HG03135 (cell line): ENCODE results near the gene PATJ.

Source experiments
- ATAC-seq: cut with Tn5 transposase; IDR thresholded peaks from one replicate; pipeline ENCODE4 v1.9.1; 2021; ENCODE audit warnings: mild to moderate bottlenecking, moderate library complexity; ENCODE audit not compliant: unreplicated experiment

PATJ gene

GRCh38 chr1:62084310-62084890 is 342.1 kb downstream of the PATJ start:
- no peak for ATAC-seq

GRCh38 chr1:62088439-62088838 is 346.2 kb downstream of the PATJ start:
- no peak for ATAC-seq

- no peak for ATAC-seq
Observed at GRCh38 chr1:62089570-62089969, 347.3 kb downstream of the PATJ start.

DNA sequence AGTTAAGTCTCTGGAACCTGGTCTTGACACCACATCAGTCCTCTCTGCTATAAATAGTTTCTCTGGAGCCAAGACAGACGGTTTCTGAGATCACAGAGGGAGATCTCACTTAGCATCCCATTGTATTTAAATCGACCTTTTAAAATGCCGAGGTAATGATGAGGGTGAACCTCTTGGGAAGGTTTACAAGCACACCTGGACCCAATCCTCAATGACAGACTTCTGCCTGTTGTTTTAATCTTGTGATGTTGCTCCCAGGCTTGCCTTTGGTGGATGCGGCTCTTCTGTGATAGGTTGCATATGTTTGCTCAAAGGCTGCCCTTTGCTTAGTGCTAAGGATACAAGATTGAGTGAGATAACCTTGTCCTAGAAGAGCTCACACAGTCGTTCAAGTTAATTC is 347.7 kb downstream of the PATJ start:
- no peak for ATAC-seq

DNA sequence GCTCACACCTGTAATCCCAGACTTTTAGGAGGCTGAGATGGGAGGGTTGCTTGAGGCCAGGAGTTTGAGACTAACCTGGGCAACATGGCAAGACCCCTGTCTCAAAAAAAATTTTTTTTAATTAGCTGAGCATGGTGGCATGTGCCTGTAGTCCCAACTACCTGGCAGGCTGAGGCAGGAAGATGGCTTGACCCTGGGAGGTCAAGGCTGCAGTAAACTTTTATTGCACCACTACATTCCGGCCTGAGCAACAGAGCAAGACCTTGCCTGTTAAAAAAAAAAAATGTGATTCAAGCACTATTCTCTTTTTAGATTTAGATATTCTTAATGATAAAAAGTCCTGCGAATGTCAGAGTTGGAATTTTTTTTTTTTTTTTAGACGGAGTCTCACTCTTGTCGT is 349.8 kb downstream of the PATJ start:
- ATAC-seq = no peak

GRCh38 chr1:62093261-62093660 is 351.0 kb downstream of the PATJ start:
- ATAC-seq = no peak

GRCh38 chr1:62097464-62097863 is 355.2 kb downstream of the PATJ start:
- no peak for ATAC-seq

DNA sequence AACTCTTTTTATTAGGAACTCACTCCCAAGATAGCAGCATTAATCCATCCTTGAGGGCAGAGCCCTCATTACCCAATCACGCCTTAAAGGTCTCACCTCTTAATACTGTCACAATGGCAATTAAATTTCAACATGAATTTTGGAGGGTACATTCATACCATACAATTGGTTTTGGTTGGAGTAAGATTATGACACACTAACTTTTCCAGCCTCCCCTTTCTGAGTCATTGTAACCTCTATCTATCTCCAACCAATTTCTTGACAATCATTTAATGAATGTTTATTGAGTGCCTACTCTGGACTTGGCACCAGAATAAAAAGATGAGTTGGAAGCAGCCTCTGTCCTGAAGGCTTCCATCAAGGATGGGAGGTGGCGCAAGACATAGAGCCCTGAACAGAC is 358.2 kb downstream of the PATJ start:
- ATAC-seq = no peak

- no peak for ATAC-seq
Observed at GRCh38 chr1:62103846-62104245, 361.6 kb downstream of the PATJ start.

DNA sequence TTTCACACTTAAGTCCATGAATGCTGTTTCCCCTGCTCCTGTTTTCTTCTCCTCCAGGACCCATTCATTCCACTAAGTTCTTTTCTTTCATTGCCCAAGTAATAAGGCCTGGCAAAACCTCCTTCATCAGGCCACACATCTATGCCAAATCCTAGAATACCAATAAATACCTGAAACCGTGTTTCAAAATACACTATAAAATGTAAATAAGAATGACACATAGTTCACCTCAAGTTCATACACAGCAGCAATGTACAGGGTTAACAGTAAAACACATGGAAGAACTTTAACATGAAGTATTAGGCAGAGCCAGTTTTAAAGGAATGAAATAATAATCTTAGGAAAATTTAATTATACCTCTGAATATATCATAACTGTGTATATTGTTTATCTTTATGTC is 365.6 kb downstream of the PATJ start:
- ATAC-seq = no peak

DNA sequence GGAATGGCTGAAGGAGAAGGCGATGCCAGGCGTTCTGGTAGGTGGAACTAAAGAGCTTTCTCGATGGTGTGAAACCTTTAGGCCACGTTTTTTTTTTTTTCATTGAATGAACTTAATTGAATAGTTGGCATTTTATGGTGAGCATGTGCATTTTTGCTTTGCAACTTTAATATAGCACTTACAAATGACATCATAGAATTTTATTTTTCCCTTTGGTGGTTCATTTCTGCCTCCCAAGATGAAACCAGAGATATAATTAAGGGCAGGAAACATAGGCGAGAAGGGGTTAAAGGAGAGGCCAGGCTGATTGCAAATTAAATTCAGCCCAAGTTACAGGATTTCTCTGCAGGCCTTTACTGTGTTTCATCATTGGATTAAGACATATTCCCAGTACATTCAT is 366.8 kb downstream of the PATJ start:
- no peak for ATAC-seq

GRCh38 chr1:62110198-62110817 is 368.0 kb downstream of the PATJ start:
- ATAC-seq = no peak

- ATAC-seq = no peak
Observed at GRCh38 chr1:62111084-62111483, 368.8 kb downstream of the PATJ start.

GRCh38 chr1:62113507-62113906 is 371.2 kb downstream of the PATJ start:
- ATAC-seq = no peak

GRCh38 chr1:62117018-62117750 is 374.9 kb downstream of the PATJ start:
- ATAC-seq = no peak

GRCh38 chr1:62126579-62127290 is 384.5 kb downstream of the PATJ start:
- no peak for ATAC-seq

DNA sequence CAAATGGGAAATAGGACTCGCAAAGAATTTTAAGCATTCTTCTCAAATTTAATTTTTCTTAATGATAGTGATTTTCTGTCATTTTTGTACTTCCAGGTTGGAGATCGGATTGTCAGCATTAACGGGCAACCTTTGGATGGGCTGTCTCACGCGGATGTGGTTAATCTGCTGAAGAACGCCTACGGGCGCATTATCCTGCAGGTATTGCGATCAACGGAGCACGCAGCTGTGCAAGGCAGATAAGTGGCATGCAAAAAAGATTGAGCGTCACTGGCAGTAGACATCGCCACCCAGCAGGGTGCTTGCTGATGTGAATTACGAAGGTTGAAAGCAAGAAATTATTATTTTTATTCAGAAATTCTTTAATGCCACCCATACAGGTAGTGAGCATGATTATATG is 386.5 kb downstream of the PATJ start:
- no peak for ATAC-seq

- ATAC-seq = peak; percentile 71
Observed at GRCh38 chr1:62131093-62131725, 388.9 kb downstream of the PATJ start.

- ATAC-seq = no peak
Observed at GRCh38 chr1:62138029-62138428, 395.7 kb downstream of the PATJ start.

DNA sequence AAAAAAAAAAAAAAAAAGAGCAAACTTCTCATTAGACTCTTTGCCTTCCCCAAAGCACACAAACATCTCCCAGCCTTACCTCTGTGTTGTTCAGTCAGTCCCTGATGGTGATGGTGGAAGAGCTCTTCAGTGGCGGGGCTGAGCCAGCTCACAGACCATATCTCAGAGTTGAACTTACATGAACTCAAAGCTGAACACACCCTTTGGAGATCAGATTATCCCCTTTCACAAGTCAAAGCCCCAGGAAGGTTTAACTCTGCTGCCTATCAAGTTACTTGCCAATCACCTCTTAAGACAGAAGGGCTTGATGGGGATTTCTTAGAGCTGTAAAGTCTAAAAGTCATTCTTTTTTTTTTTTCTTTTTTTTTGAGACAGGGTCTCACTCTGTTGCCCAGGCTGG is 397.1 kb downstream of the PATJ start:
- ATAC-seq = no peak

DNA sequence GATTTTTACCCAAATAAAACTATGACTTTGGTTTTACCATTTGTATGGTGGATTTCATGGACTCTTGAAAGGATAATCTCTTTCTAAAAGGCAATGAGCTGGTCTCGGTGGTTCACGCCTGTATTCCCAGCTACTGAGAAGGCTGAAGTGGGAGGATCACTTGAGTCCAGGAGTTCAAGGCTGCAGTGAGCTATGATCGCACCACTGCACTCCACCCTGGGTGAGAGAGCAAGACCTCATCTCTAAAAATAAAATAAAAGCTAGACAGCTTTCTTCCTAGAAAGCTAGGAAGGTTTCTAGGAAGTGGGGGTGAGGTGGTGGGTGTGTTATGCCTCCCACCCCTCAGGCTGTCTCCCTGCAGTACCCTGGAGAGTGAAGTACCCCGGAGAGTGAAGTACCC is 398.4 kb downstream of the PATJ start:
- ATAC-seq = no peak
